ENCODE data around the gene OBSCN. TPM values are rescaled to one million over a fixed set of nuclear protein-coding genes. Genes with fewer than 3 reads are reported as not detected.

Gene OBSCN
- total and polyA plus RNA-seq, 2 of the 4 experiments (the other 2 are of a cell fraction): 4.1 to 9.5 TPM

DNA sequence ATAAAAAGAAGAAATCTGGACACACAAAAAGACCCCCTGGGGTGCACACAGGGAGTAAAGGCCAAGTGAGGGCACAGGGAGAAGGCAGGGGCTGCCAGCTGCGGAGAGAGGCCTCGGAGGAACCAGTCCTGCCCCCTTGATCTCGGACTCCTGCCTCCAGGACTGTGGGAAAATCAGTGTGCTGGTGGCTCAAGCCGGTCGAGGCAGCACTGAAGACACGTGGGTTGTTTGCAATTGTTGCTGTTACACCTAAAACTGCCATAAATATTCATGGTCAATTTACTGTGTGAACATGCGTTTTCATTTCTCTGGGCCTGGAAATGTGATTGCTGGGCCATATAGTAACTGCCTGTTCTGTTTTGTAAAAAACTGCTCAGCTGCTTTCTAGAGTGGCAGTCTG lies 23.7 kb upstream of the OBSCN start:
- Histone ChIP-seq H4K5ac (ENCODE audit: low read depth, low read length) (no peak overlapping the region), H3K27me3 (ENCODE audit: control insufficient read depth, insufficient read depth, low read length) (no peaks in the 10 kb centered on the region), H3K9me3 (ENCODE audit: control insufficient read depth, insufficient read depth, low read length) (0 out of 2 replicates have a peak, but pooled peaks cover 2% of the 10 kb centered on the region), H2AK5ac (ENCODE audit: low read depth, low read length) (no peak overlapping the region), H4K8ac (ENCODE audit: low read depth in 2 of 2, low read length in 2 of 2) (no peak overlapping the region), H3K27ac (ENCODE audit: insufficient read depth, low read length) (no peak overlapping the region), H2BK20ac (ENCODE audit: low read depth, low read length) (no peak overlapping the region), H3K18ac (ENCODE audit: low read depth, low read length) (no peak overlapping the region), H3K4me3 (ENCODE audit: insufficient read depth, low read depth, low read length) (no peak overlapping the region), H3K9ac (ENCODE audit: low read depth, low read length) (no peak overlapping the region), H3K4ac (ENCODE audit: low read depth, low read length) (no peak overlapping the region), H4K91ac (ENCODE audit: insufficient read depth, low read depth, low read length) (no peak overlapping the region), H3K4me1 (ENCODE audit: control insufficient read depth, insufficient read depth, low read length) (peaks cover 4% of the 10 kb centered on the region; the same call in 1 of the 2 replicates), H2AK9ac (replicated peaks; ENCODE audit: low read depth, low read length, poor library complexity) (no peak overlapping the region), H3K36me3 (ENCODE audit: control insufficient read depth, insufficient read depth, low read length) (no peaks in the 10 kb centered on the region), H3K56ac (ENCODE audit: extremely low read depth, insufficient read depth, low read length) (no peak overlapping the region), H2AFZ (replicated peaks; ENCODE audit: low read length, poor library complexity) (no peak overlapping the region), H4K20me1 (ENCODE audit: insufficient read depth, low read length) (no peaks in the 10 kb centered on the region), H3K4me2 (ENCODE audit: low read depth, low read length) (no peak overlapping the region), H3K23ac (ENCODE audit: low read depth, low read length) (no peak overlapping the region), H2BK5ac (ENCODE audit: low read depth, low read length, poor library complexity, severe bottlenecking) (no peak overlapping the region), H3K9me1 (ENCODE audit: insufficient read depth, low read length) (peaks cover 12% of the 10 kb centered on the region), H3K79me1 (ENCODE audit: low read depth in 1 of 2, low read length in 2 of 2) (peaks cover 0 to 8% of the 10 kb centered on the region in 2 experiments; a peak in 2 of 4 replicates), H3K14ac (replicated peaks; ENCODE audit: low read depth, low read length) (no peak overlapping the region), H2BK120ac (ENCODE audit: low read depth, low read length) (no peak overlapping the region), H2BK15ac (ENCODE audit: low read depth, low read length) (no peak overlapping the region; the same call in 2 of the 3 replicates)
- ChIA-PET POLR2A (ENCODE audit: unreplicated experiment) (no interaction called here), CTCF (no interaction called here)
- TF ChIP-seq RAD21 (IDR thresholded peaks at IDR 0.05; ENCODE audit: low read length): no peak
- TF ChIP-seq, protein P1, sequence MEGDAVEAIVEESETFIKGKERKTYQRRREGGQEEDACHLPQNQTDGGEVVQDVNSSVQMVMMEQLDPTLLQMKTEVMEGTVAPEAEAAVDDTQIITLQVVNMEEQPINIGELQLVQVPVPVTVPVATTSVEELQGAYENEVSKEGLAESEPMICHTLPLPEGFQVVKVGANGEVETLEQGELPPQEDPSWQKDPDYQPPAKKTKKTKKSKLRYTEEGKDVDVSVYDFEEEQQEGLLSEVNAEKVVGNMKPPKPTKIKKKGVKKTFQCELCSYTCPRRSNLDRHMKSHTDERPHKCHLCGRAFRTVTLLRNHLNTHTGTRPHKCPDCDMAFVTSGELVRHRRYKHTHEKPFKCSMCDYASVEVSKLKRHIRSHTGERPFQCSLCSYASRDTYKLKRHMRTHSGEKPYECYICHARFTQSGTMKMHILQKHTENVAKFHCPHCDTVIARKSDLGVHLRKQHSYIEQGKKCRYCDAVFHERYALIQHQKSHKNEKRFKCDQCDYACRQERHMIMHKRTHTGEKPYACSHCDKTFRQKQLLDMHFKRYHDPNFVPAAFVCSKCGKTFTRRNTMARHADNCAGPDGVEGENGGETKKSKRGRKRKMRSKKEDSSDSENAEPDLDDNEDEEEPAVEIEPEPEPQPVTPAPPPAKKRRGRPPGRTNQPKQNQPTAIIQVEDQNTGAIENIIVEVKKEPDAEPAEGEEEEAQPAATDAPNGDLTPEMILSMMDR (conservative IDR thresholded peaks at IDR 0.05; ENCODE audit: low read depth, low read length): no peak
- dilution Hi-C loops (cut with HindIII; ENCODE audit: low sequenced_read_pairs, unreplicated experiment): no loop called here
- WGBS, 2 experiments (ENCODE audit: extremely low coverage in 2 of 2, insufficient read length in 1 of 2): no CpG with 5 or more reads among the region's 7 CpGs
- intact Hi-C loops (cut with micrococcal nuclease): no loop called here
- BruUV-seq (replicated peaks): no TSS peak
- in situ Hi-C loops (cut with MboI; ENCODE audit: low sequenced_read_pairs): no loop called here
- DNase-seq (no peak), ATAC-seq (ENCODE audit: low read depth) (no peak)
